ENCODE measurements around the gene SLC6A18.

SLC6A18 gene

DNA sequence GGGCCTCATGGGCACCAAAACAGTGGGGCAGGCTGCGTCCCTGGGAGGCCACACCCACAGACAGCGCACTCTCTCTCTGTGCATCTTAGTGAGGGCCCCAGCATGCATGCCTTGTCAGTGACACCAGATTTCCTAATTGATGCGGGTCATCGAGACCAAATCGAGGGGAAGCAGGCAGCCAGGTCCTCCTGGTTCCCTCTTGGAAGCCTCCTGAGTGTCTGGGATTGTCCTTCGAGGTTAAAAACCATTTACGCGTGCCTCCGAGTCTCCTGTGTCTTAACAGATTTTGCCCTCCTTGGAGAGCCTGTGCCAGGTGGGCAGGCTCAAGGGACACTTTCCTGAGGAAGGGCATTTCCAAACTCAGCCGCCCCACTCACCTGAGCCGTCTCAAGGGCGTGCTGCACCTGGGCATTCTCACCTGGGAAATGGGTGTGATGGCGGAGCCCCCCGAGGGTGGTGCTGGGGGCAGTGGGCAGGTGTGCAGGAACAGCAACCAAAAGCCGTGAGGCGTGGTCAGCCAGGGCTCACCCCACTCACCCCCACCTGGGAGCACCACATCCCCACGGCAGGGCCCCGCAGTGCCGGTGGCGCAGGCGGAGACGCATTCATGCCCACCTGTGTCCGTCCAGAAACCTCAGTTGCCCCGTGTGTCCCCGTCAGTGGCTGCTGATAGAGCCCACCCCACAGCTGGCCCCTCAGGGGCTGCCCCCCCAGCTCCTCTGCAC lies 21.1 kb upstream of the SLC6A18 start:
- DNase-seq, result no peak

DNA sequence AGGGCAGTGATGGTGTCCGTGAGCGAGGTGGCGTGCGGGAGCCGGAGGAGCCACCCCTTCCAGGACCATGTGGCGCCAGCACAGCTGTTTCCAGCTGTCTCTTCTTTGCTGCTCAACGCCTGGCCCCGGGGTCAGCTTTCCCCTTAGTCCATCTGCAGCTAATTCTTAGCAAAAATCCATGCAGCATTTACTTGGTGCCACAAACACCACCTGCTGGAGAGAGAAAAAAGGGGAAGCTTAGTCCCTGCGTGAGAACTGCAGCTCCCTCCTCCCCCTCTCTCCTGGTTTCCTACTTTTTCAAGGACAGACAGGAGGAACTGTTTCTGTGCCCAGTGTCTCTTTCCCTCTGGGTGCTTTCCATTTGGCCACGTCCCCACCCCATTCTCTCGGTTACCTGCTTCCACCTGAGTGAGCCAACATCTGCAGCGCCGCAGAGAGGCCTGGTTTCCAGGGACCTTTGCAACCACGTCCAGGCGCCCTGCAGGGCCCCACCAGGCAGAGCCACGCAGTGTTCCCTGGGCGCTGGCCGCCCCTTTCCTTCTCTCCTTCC lies 20.4 kb upstream of the SLC6A18 start:
- no peak for DNase-seq

DNA sequence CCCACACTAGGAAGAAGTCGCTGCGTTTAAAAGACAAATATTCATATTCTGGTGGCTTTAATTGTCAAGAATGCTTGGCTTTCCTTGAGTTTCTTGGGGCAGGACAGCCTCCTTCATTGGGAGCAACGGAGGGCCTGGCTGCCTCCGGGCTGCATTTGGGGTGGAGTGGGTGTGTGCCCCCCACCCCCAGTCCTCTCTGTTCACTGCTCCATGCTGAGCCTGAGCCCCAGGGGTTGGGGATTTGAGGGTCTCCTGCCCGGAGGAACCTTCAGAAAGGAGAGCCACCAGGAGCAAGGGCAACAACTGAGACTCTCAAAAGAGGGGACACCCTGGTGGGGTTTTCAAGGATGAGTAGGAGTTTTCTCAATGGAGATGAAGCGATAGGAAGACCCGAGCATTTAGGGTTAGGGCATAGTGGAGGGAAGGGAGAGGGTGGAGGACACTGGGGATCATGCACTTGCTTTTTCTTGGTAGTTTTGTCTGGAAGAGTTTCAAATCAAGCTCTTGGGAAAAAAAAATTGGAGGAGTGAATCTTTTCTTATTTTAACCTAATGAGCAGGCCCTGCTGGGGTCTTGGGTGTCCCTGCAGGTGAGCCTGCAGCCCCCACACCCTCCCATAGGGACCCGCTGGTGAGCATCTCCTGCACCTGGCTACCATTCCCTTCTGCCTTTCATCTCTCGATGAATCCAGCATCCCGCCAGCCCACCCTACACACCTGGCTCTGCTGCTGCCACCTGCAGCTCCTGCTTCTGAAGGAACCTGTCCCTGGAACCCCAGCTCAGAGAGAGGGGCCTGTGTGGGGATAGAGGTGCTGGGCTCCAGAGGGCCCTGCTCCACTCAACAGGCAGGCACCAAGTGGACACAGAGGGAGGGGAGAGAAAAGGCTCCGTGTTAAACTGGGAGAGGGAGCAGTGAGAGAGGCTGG lies 19.7 kb upstream of the SLC6A18 start:
- DNase-seq, result no peak

DNA sequence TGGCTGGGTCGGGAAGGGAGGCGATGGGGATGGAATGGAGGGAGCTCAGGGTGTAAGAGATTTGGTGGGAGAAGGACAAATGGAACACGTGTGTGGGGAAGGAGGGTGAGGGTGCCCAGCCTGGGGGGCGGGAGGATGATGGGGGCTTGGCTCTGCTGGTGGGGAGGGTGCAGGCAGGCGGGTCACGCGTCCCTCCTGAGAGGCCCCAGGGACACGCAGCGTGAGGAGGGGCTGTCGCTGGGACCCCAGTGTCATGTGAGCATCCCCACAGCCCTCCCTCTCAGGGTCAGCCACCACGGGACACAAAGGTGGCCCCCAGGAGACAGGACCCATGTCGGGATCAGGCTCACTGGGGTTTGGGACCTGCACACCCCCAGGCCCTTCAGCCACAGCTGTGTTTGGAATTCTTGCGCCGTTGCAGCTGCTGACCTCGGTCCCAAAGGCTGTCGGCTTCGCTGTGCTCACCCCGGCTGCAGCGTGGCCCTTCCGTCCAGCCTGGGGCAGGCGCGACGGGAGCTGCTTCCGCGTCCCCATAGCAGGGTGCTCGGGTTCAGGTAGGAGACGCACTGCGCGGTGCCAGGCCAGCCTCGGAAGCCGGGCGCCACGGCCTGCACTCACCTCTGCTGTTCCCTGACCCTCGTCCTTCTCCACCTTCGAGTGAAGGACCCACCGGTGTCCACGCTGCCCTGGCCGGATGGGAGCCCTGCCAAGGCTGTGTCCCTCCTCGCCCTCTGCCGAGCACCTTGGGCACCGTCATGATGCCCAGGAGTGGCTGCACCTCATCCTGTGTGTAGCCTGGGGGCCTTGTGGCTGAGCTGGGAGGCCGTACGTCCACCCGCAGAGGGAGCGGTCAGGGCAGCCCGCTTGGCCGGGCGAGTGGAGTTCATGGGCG lies 18.4 kb upstream of the SLC6A18 start:
- no peak for DNase-seq

DNA sequence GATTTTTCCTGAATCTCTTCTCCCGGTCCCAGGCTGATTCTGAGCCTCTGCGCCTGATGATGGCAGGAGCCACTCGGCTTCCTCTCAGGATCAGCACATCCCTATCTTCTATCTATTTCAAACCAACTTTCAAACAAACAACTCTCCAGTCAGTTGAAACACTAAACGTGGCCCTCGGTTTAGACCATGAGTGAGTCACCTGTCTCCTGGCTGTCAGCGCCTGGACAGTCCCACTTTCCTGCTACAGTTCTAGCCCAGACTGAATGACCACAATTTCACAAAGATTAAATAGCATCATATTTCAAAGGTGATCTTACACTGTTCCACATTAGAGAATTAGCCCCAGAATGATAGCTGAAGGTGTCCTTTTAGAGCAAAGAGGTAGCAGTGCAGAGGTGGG lies 17.6 kb upstream of the SLC6A18 start:
- no peak for DNase-seq

DNA sequence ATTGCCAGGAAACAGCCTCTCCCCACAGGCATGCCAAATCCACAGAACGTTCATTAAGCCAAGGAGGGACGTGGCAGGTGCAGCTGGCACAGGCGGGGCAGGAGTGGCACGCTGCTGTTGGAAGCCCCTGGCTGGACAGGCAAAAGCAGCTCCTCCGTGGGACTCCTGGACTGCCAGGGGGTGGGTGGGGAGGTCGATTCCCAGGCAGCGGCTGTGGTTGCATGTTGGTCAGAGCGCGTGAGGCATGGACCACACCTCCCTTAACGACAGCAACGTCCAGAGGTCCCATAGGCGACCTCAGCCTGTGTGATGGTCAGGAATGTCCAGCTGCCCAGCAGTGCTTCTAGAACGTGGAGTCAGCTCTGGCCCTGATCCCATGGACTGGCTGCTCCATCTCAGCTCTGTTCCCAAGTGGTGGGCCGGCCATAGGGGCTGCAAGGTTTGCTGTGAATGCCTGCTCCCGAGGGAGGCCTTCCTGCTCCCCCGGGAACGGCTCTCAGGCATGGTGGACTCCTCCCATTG lies 16.9 kb upstream of the SLC6A18 start:
- DNase-seq, result no peak

DNA sequence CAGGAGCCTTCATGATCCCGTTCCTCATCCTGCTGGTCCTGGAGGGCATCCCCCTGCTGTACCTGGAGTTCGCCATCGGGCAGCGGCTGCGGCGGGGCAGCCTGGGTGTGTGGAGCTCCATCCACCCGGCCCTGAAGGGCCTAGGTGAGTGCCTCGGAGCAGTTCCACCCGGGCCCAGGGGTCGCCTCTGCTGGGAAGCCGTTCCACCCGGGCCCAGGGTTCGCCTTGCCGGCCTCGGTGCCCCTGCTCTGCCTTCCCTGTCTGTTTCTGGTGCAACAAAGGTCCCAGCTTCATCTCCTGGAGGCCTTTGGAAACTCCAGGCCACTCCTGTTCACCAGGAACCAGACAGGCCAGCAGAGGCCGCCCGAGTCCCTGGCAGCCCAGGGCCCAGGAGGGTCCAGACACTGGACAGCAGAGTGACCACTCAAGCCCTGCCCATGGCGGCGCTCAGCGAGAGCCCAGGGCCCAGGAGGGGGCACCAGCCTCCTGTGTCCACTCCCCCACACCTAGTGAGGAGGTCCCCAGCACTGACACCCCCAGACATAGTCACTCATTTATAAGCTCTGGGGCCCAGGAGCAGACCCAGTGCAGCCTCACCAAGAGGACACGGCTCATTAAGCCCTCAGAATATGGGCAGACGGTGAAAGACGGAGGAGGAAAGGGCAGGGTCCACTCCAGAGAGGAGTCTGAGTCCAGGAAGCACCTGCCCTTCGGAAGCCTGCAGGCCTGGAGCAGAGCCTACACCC lies 16.3 kb upstream of the SLC6A18 start:
- DNase-seq, result no peak

DNA sequence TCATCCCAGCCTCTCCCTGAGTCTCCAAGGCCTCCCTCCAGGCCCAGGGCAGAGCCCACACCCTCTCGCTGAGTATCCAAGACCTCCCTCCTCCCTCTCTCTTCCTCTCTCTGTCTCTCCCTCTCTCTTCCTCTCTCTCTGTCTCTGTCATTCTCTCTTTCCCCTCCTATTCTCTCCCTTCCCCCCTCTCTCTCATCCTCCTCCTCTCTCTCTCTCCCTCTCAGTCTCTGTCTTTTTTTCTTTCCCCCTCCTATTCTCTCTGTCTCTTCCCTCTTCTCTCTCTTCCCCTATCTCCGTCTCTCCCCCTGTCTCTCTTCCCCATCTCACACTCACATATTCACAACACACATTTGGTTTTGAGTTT lies 15.7 kb upstream of the SLC6A18 start:
- DNase-seq, result no peak

DNA sequence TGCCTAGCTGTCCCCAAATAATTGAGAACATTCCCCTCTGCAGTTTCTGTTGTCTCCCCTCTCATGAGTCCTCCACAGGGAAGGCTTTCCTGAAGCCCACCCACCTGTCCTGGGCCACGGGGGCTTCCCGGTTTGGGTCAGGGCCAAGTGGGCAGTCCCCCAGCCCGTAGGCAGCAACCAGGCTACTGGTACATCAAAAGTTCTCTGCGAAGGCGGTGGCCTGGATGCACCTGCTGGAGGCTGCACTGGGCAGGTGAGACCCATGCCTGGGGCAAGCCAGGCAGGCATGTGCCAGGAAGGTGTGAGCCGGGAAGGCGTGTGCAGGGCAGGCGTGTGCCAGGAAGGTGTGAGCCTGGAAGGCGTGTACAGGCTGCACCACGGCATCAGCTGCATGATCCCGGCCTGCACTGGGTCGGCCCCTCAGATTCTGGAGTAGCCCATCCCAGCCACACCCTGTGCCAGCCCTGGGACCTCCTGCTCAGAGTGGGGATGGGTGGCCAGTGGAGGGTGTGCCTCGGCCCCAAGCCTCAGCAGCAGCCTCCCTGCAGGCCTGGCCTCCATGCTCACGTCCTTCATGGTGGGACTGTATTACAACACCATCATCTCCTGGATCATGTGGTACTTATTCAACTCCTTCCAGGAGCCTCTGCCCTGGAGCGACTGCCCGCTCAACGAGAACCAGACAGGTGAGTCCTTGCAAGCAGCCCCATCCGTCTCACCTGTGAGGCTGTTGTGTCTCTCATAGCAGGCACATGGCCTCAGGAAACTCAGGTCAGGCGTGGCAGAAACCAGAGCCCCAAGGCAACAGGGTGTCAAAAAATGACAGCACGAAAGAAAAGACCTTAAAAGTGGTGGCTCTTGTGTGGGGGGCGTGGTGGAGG lies 15.0 kb upstream of the SLC6A18 start:
- DNase-seq, result no peak

DNA sequence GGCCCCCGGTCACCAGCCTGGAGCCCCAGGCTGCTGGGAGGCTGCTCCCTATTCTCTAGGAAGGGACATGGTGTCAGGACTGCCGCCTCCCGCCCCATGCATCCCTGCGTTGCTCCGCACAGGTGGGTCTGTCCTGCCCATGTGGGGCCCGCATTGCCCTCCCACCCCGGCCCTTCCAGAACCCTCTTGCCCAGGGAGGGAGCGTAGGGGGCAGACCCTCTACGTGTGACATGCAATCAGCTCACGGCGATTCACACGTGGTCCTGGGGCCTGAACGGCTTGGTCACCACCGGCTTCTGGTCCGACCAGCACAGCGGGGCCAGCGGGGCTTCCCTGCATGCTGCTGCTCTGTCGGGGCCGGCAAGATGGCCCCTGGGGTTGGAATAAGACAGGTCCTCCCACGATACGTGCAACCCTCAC lies 14.3 kb upstream of the SLC6A18 start:
- no peak for DNase-seq

DNA sequence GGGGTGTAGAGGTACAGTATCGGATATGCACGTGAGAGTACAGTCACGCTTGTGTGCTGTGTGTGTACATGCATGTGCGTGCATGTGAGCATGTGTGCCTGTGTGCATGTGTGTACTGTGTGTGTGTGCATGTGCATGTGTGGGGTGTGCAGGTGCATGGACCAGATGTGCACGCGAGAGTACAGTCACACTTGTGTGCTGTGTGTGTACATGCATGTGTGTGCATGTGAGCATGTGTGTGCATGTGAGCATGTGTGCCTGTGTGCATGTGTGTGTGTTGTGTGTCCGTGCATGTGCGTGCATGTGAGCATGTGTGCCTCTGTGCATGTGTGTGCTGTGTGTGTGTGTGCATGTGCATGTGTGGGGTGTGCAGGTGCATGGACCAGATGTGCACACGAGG lies 13.5 kb upstream of the SLC6A18 start:
- no peak for DNase-seq

DNA sequence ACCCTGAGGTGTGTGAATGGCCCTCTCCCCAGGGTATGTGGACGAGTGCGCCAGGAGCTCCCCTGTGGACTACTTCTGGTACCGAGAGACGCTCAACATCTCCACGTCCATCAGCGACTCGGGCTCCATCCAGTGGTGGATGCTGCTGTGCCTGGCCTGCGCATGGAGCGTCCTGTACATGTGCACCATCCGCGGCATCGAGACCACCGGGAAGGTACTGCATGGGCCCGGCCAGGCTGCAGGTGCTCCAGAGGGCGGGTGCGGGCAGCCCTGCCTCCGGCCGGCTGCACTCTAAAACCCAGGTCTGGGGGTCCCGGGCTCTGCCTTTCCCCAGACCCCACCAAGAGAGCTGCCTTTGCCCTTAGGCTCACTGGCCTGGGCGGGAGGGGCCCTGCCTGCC lies 12.9 kb upstream of the SLC6A18 start:
- DNase-seq, result no peak

DNA sequence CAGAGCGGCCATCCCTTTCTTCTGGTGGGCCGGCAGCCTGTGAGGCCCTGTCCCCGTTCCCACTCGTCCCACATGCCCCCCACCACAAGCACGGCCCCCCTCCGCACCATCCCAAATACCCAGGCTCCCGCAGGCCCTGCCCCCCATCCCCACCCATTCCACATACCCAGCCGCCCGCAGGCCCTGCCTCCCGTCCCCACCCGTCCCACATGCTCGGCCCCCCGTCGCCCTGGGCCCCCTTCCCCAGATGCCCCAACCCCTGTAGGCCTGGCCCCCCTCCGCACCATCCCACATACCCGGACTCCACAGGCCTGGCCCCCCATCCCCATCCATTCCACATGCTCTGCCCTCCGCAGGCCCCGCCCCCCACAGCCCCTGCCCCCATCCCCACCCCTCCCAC lies 12.3 kb upstream of the SLC6A18 start:
- no peak for DNase-seq

DNA sequence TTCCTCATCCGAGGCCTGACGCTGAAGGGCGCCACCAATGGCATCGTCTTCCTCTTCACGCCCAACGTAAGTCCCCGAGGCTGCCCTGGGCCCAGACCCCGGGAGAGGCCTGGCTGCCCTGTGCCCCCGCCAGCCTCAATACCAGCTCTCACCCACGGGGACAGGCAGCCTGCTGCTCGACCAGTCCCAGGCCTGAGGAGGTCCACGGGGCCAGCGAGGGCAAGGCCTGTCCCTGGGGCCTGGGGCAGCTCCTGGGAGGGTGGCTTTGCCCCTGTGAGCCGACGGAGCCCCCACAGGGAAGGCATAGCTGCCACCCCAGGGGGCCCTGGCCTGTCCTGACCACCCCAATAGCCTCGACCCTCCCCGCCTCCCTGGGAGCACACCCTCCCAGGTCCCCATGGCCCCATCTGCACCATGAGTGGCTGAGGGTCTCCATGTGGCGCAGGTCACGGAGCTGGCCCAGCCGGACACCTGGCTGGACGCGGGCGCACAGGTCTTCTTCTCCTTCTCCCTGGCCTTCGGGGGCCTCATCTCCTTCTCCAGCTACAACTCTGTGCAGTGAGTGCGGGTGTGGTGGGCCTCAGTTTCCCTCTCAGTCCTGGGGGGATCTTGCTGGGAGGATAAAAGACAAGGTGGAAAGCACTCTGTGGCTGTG lies 11.5 kb upstream of the SLC6A18 start:
- DNase-seq, result no peak

DNA sequence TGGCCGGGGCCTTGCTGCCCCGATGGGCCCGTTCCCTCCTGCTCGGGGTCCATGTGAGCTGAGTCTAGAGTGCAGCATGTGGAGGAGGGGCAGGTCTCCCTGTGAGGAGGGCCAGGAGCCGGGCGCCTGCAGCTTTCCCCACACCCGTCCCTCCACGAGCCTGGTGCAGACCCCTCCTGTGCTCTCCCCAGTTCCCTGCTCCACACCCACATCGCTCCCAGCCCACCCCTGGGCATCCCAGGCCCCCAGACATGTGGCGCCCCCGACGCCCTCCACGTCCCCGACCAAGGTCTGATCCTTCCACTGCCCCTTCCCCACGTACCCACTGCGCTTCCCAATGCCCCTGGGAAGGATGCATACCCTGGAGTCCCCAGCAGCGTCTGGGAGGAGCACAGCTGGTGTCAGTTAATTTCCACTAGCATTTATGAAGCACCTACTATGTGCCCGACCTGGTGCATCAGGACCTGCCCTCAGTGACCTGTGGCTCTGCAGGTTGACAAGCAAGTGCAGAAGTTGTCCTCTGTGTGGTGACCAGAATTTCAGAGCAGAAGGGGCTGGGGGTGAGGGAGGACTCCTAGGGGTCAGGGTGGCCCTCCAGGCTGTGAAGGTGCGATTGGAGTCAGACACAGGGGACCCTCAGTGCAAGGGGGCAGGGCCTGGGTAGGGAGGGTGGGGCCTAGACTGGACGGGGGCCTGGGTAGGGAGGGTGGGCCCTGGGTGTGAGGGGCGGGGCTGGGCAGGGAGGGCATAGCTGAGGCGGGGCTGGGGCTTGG lies 10.8 kb upstream of the SLC6A18 start:
- no peak for DNase-seq

DNA sequence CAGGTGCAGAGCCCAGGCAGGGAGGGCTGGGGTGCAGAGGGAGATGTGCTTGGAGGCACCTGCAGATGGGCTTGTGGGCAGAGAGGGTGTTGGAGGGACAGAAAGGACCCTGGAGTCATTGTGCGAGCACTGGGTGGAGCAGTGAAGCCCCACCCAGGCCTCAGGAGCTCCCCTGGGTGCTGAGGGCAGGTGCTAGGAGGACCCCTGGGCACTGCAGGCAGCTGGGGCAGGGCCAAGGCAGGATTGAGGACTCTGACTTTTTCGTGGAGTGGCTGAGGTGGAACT lies 10.3 kb upstream of the SLC6A18 start:
- no peak for DNase-seq

DNA sequence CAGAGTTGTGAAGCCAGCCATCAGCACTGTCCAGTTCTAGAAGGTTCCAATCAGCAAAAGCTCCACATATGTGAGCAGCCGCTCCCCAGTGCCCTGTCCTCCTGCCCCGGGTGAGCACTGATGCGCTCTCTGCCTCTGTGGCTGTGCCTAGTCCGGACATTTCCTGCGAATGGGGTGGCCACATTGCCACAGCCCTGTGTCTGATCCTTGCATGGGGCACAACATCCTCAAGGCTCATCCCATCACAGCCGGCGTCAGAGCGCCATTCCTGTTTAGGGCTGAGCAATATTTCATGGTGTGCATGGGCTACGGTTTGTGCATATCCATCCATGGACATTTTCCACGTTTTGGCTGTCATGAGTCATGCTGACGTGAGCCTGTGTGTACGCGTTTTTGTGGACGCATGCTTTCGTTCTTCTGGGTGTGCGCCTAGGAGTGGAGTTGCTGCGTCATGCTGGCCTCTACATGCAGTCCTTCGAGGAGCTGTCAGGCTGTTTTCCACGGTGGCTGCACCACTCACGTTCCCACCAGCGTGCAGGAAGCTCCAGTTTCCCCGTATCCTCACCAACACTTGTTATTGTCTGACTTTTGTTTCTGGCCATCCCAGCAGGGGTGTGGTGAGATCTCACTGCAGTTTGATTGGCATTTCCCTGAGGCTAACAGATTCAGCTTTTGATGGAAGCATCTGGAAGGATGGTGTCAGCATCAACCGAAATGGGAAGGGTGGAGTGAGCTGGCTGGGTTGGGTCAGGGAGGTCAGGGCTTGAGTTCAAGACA lies 9.7 kb upstream of the SLC6A18 start:
- DNase-seq, result no peak

DNA sequence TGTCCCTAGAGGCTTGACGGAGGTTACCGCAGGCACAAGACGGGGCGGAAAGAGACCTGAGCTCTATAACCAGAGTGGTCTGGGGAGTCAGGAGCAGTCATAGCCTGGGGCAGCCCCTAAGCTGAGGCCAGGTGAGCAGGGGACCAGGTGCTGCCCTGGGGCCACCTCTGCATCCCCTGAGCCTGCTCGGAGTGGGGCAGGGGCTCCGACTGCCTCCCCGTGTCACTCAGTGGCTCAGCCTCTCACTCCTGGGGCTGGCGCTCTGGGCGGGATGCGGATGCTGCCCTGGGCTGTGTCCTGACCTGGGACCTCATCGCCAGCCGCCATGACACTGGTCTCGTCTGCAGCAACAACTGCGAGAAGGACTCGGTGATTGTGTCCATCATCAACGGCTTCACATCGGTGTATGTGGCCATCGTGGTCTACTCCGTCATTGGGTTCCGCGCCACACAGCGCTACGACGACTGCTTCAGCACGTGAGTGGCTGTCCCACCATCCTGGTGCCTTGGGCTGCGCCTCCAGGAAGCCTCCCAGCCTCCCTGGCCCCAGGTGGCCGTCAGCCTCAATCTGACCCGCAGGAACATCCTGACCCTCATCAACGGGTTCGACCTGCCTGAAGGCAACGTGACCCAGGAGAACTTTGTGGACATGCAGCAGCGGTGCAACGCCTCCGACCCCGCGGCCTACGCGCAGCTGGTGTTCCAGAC lies 8.8 kb upstream of the SLC6A18 start:
- no peak for DNase-seq
